H9 (cell line): ENCODE results near the gene ST6GALNAC3. TPM values are rescaled to one million over a fixed set of nuclear protein-coding genes. Genes with fewer than 3 reads are reported as not detected.
A peak's percentile ranks its signal among the peaks of the same experiment; 100 is the strongest.

Source experiments
- DNase-seq: peaks from one replicate; pipeline ENCODE4 v3.0.0-alpha.2; 2017
- H2AFZ ChIP-seq: one replicate; pipeline ENCODE4 v1.6.1; 2013; ENCODE audit warnings: mild to moderate bottlenecking, low read length, control low read depth, moderate library complexity
- H2AK5ac ChIP-seq: 2 replicates; pipeline ENCODE4 v1.6.1; 2013; ENCODE audit warnings: low read length, control low read depth, mixed read lengths; ENCODE audit not compliant: insufficient read length
- H2BK120ac ChIP-seq: one replicate; pipeline ENCODE4 v1.6.1; 2013; ENCODE audit warnings: low read depth, mild to moderate bottlenecking, low read length, control low read depth, inconsistent platforms; ENCODE audit not compliant: poor library complexity, severe bottlenecking
- H2BK12ac ChIP-seq: 2 replicates; pipeline ENCODE4 v1.6.1; 2013; ENCODE audit warnings: low read length, control low read depth, mixed read lengths, low read depth; ENCODE audit not compliant: insufficient read length
- H2BK15ac ChIP-seq: 2 replicates; pipeline ENCODE4 v1.6.1; 2013; ENCODE audit warnings: low read depth, low read length, control low read depth
- H2BK20ac ChIP-seq: one replicate; pipeline ENCODE4 v1.6.1; 2013; ENCODE audit warnings: low read depth, mild to moderate bottlenecking, low read length, control low read depth, inconsistent platforms; ENCODE audit not compliant: poor library complexity, severe bottlenecking
- H2BK5ac ChIP-seq: 2 replicates; pipeline ENCODE4 v1.6.1; 2013; ENCODE audit warnings: low read length, control low read depth, mixed read lengths; ENCODE audit not compliant: insufficient read length
- H3K14ac ChIP-seq: 2 replicates; pipeline ENCODE4 v1.6.1; 2013; ENCODE audit warnings: low read length, control low read depth; ENCODE audit not compliant: insufficient read depth
- H3K18ac ChIP-seq: 2 replicates; pipeline ENCODE4 v1.6.1; 2013; ENCODE audit warnings: low read depth, mild to moderate bottlenecking, mixed read lengths, low read length, control low read depth; ENCODE audit not compliant: insufficient read length
- H3K23ac ChIP-seq: 2 replicates; pipeline ENCODE4 v1.6.1; 2013; ENCODE audit warnings: low read length, control low read depth, mixed read lengths, low read depth; ENCODE audit not compliant: insufficient read length
- H3K23me2 ChIP-seq: 2 replicates; pipeline ENCODE4 v1.6.1; 2013; ENCODE audit warnings: low read depth, mild to moderate bottlenecking, mixed read lengths, low read length, control low read depth; ENCODE audit not compliant: insufficient read length, poor library complexity, severe bottlenecking
- H3K27ac ChIP-seq: 2 replicates; pipeline ENCODE4 v1.5.1; 2013; ENCODE audit warnings: low read length, control low read depth, mixed read lengths, low read depth; ENCODE audit not compliant: insufficient read length
- H3K27me3 ChIP-seq: 2 replicates; pipeline ENCODE4 v1.6.1; 2013; ENCODE audit warnings: low read length, control low read depth, inconsistent platforms; ENCODE audit not compliant: insufficient read depth
- H3K4ac ChIP-seq: 2 replicates; pipeline ENCODE4 v1.6.1; 2013; ENCODE audit warnings: low read depth, mild to moderate bottlenecking, control low read depth, inconsistent platforms, low read length, moderate library complexity
- H3K4me1 ChIP-seq: 2 replicates; pipeline ENCODE4 v1.6.1; 2013; ENCODE audit warnings: low read length, control low read depth, inconsistent platforms; ENCODE audit not compliant: insufficient read depth
- H3K4me2 ChIP-seq: 2 replicates; pipeline ENCODE4 v1.6.1; 2013; ENCODE audit warnings: low read length, control low read depth, mixed read lengths; ENCODE audit not compliant: insufficient read length, insufficient read depth
- H3K56ac ChIP-seq: 2 replicates; pipeline ENCODE4 v1.6.1; 2013; ENCODE audit warnings: low read depth, mild to moderate bottlenecking, mixed read lengths, low read length, control low read depth; ENCODE audit not compliant: insufficient read length
- H3K79me1 ChIP-seq: 2 replicates; pipeline ENCODE4 v1.6.1; 2013; ENCODE audit warnings: low read depth, mild to moderate bottlenecking, moderate library complexity, low read length, control low read depth, inconsistent platforms; ENCODE audit not compliant: insufficient read depth, poor library complexity, severe bottlenecking
- H3K79me2 ChIP-seq: 2 replicates; pipeline ENCODE4 v1.6.1; 2013; ENCODE audit warnings: low read length, control low read depth, inconsistent platforms; ENCODE audit not compliant: insufficient read depth
- H3K9ac ChIP-seq: 2 replicates; pipeline ENCODE4 v1.6.1; 2013; ENCODE audit warnings: low read length, control low read depth, mixed read lengths; ENCODE audit not compliant: insufficient read length; ENCODE audit errors: extremely low read depth
- H3K9me3 ChIP-seq: one replicate; pipeline ENCODE4 v1.6.1; 2013; ENCODE audit warnings: low read depth, low read length, inconsistent platforms; ENCODE audit not compliant: control insufficient read depth
- H3T11ph ChIP-seq: one replicate; pipeline ENCODE4 v1.6.1; 2013; ENCODE audit warnings: mild to moderate bottlenecking, low read length, control low read depth, inconsistent platforms
- H4K20me1 ChIP-seq: one replicate; pipeline ENCODE4 v1.6.1; 2013; ENCODE audit not compliant: control insufficient read depth, insufficient read length, insufficient read depth
- H4K5ac ChIP-seq: 2 replicates; pipeline ENCODE4 v1.6.1; 2013; ENCODE audit warnings: low read depth, mild to moderate bottlenecking, mixed read lengths, low read length, control low read depth; ENCODE audit not compliant: insufficient read length
- H4K8ac ChIP-seq: replicated peaks from 2 replicates; pipeline ENCODE4 v1.6.1; 2013; ENCODE audit warnings: low read length, control low read depth, mixed read lengths, low read depth; ENCODE audit not compliant: insufficient read length
- H4K91ac ChIP-seq: 2 replicates; pipeline ENCODE4 v1.6.1; 2013; ENCODE audit warnings: low read depth, mild to moderate bottlenecking, moderate library complexity, mixed read lengths, low read length, control low read depth; ENCODE audit not compliant: insufficient read length
- H3K27ac Mint-ChIP-seq, 3 experiments: 2 replicates in 2 of 3; 3 replicates in 1 of 3; pipeline ENCODE4 v1.8.0; 2020 to 2021; ENCODE audit warnings: mixed read lengths in 3 of 3, mild to moderate bottlenecking in 1 of 3, moderate library complexity in 1 of 3
- H3K27me3 Mint-ChIP-seq: 2 replicates; pipeline ENCODE4 v1.8.0; 2021; ENCODE audit warnings: low read depth, mild to moderate bottlenecking, moderate library complexity, mixed read lengths
- H3K36me3 Mint-ChIP-seq, 3 experiments: 2 replicates in 2 of 3; 3 replicates in 1 of 3; pipeline ENCODE4 v1.8.0; 2020 to 2021; ENCODE audit warnings: low read depth in 3 of 3, mixed read lengths in 3 of 3; ENCODE audit not compliant: insufficient read depth in 1 of 3
- H3K4me1 Mint-ChIP-seq, 2 experiments: 2 replicates each; pipeline ENCODE4 v1.8.0; 2020; ENCODE audit warnings: mixed read lengths in 2 of 2
- H3K4me3 Mint-ChIP-seq, 2 experiments: 2 replicates in 1 of 2; 3 replicates in 1 of 2; pipeline ENCODE4 v1.8.0; 2020 to 2021; ENCODE audit warnings: mild to moderate bottlenecking in 2 of 2, mixed read lengths in 2 of 2, moderate library complexity in 1 of 2
- H3K9me3 Mint-ChIP-seq, 2 experiments: 2 replicates in 1 of 2; 3 replicates in 1 of 2; pipeline ENCODE4 v1.8.0; 2020; ENCODE audit warnings: mild to moderate bottlenecking in 2 of 2, mixed read lengths in 2 of 2, moderate library complexity in 1 of 2
- WGBS: extraction: QIAGEN DNeasy Blood & Tissue Kit; methylation state at CpG from one replicate; pipeline ENCODE4 v1.1.7; 2013; ENCODE audit warnings: missing lambda C conversion rate, low lambda C conversion rate, mixed read lengths; ENCODE audit not compliant: insufficient read length; ENCODE audit errors: extremely low coverage; 5-methylcytosine and 5-hydroxymethylcytosine counted together
- total RNA-seq: library from RNA; stranded (reverse); gene quantifications from 2 replicates; pipeline ENCODE4 v1.2.1, GENCODE V29; 2021
- TF ChIP-seq, protein P1 (sequence below): fragments of 200-600 bp; sonication (generic); conservative IDR thresholded peaks from 3 replicates; pipeline ENCODE4 v1.8.0; 2021; ENCODE audit warnings: antibody characterized with exemption, mild to moderate bottlenecking

ST6GALNAC3 gene
- total RNA-seq, 1 experiment from 2014 or later = 11.2 TPM

- no peaks in the 10 kb centered on the region for H3K79me1 ChIP-seq
- peak overlapping the region in 1 of 3 experiments; percentile 82; a peak in 2 of 7 replicates for H3K27ac Mint-ChIP-seq
- H2AK5ac ChIP-seq = no peak overlapping the region
- no peak overlapping the region for H3K4me2 ChIP-seq
- no peaks in the 10 kb centered on the region for H3K36me3 Mint-ChIP-seq
- no CpG with 5 or more reads among the region's 7 CpGs for WGBS
- H4K91ac ChIP-seq = no peak overlapping the region
- no peak overlapping the region for H2BK120ac ChIP-seq
- H4K8ac ChIP-seq = no peak overlapping the region
- no peak overlapping the region for H3K27ac ChIP-seq
- H4K5ac ChIP-seq = no peak overlapping the region
- H3K18ac ChIP-seq = no peak overlapping the region
- H3K4me1 Mint-ChIP-seq = peaks cover 6 to 15% of the 10 kb centered on the region in 2 experiments
- no peak overlapping the region for H2BK15ac ChIP-seq
- H3K27me3 ChIP-seq = no peaks in the 10 kb centered on the region
- H2BK12ac ChIP-seq = no peak overlapping the region
- no peaks in the 10 kb centered on the region for H3K4me1 ChIP-seq
- no peak overlapping the region for H3K4ac ChIP-seq
- H3K56ac ChIP-seq = no peak overlapping the region
- H3K27me3 Mint-ChIP-seq = no peaks in the 10 kb centered on the region
- no peak overlapping the region for H2AFZ ChIP-seq
- H2BK20ac ChIP-seq = no peak overlapping the region
- no peaks in the 10 kb centered on the region for H3K79me2 ChIP-seq
- H3K9ac ChIP-seq = no peak overlapping the region
- TF ChIP-seq, protein P1, sequence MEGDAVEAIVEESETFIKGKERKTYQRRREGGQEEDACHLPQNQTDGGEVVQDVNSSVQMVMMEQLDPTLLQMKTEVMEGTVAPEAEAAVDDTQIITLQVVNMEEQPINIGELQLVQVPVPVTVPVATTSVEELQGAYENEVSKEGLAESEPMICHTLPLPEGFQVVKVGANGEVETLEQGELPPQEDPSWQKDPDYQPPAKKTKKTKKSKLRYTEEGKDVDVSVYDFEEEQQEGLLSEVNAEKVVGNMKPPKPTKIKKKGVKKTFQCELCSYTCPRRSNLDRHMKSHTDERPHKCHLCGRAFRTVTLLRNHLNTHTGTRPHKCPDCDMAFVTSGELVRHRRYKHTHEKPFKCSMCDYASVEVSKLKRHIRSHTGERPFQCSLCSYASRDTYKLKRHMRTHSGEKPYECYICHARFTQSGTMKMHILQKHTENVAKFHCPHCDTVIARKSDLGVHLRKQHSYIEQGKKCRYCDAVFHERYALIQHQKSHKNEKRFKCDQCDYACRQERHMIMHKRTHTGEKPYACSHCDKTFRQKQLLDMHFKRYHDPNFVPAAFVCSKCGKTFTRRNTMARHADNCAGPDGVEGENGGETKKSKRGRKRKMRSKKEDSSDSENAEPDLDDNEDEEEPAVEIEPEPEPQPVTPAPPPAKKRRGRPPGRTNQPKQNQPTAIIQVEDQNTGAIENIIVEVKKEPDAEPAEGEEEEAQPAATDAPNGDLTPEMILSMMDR = no peak
- H2BK5ac ChIP-seq = no peak overlapping the region
- no peaks in the 10 kb centered on the region for H3K9me3 ChIP-seq
- H3T11ph ChIP-seq = no peak overlapping the region
- H3K9me3 Mint-ChIP-seq = no peaks in the 10 kb centered on the region
- H3K14ac ChIP-seq = no peak overlapping the region
- DNase-seq = no peak
- H3K23ac ChIP-seq = no peak overlapping the region
- H4K20me1 ChIP-seq = no peaks in the 10 kb centered on the region
- no peak overlapping the region for H3K4me3 Mint-ChIP-seq
- H3K23me2 ChIP-seq = no peaks in the 10 kb centered on the region
Measured at GRCh38 chr1:76278711-76279100, 204.2 kb downstream of the ST6GALNAC3 start.
